Right renal cortex interstitium (tissue), 3 donors: ENCODE measurements around the gene RNASEH1. TPM values are rescaled to one million over a fixed set of nuclear protein-coding genes. Genes with fewer than 3 reads are reported as not detected.
"Not testable (repeated sequence)": the region's sequence is repeated elsewhere in the genome, so short reads cannot be mapped to it uniquely, and the experiment has no call there.

Experiments used
- DNase-seq, 3 donors: peaks; one replicate each; pipeline ENCODE4 v3.0.0-alpha.2; 2013; ENCODE audit warnings: low read depth in 3 of 3, low spot score in 2 of 3
- polyA plus RNA-seq, 3 donors: library from polyadenylated mRNA; unstranded; fragments of 120-200 nt; gene quantifications; one replicate each; pipeline ENCODE4 v1.2.1, GENCODE V29; 2013; ENCODE audit not compliant: insufficient read length in 3 of 3

Gene RNASEH1
- polyA plus RNA-seq, 3 donors = 17.2 to 17.8 (median 17.5) TPM

DNA sequence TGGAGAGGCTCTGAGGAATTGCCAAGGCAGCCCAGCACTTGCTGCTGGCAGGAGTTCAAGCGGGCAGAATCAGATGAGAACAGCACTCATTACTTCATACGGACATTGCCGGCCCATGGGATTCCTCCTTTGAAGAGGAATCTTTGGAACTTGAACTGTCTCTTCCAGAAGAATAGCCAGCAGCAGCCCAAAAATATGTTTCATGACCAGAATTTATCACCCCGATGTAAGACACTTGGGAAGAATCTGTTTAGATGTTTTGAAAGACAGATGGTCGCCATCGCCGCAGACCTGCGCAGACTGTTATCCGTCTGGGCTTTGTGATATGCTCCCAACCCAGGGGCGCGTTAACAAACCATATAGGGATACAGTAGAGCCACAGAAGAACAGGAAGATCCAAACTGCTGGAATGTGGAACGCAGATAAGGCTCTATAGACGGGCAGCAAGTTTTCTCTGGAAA is 35.1 kb downstream of the RNASEH1 start:
- no peak for DNase-seq

DNA sequence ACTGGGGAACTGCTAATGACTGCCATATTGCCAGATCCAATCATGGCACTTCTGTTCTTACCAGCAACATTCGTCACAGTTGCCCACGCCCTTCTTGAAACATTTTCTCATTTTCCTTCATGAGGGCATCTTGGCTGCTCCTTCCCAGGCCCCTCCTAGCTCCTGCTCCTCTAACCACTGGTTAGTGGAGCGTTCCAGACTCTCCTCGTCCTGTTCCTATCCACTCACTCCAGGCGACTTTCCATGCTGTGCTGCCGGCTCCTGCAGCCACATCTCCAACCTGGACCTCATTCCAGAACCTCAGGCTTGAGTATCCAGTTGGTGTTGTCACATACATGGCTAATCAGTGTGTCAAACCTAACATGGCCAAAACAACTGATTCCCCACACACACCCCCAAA is 37.5 kb downstream of the RNASEH1 start:
- DNase-seq = no peak

DNA sequence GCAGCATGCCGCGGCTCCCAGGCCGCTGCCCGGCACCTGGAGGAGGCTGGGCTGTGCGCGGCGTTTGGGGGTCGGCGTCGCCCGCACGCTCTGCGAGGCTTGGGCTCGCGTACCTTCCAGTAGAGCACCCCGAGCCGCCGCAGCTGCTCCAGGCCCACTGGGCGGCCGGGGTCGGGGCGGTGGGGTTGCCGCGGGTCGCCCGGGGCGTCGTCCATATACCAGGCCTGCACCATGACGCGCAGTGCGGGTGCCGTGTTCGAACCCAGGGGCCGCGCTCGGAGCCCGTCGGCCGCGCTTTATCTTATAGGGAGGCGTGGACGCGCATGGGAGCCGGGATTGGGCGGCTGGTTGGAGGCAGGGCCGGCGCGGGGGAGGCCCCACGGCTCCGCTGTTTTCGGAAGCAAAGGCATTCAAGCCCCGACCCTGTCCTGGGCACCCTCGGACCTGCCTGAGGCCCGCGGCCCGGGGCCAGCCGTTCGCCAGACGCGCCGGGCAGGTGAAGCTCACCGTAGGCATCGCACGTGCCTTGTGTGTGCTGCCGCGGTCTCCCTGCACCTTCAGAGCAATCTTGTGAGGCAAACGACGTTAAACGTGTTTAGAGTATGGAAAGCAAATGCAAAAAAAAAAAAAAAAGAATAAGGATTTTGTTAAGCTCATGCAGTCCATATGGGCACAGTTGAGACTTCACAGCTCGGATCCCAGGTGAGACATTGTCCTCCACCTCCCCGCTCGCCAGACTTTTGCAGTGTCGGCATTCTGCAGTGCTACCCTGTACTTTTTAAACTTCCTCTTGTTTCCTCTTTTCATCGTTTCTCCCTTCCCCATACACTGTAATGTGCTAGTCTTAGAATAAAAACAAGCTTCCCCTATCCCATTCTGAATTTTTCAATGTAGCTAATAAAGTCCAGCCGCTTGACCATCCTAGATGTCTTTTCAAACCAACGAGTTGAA is 38.6 kb downstream of the RNASEH1 start, which contains the start of gene ADI1:
ADI1 (minus strand) TSS at position 277 of the 951 bp plus-strand sequence; CDS start at position 233, 44 bp downstream.
- peak; percentile 10 to 58 (median 55) for DNase-seq

DNA sequence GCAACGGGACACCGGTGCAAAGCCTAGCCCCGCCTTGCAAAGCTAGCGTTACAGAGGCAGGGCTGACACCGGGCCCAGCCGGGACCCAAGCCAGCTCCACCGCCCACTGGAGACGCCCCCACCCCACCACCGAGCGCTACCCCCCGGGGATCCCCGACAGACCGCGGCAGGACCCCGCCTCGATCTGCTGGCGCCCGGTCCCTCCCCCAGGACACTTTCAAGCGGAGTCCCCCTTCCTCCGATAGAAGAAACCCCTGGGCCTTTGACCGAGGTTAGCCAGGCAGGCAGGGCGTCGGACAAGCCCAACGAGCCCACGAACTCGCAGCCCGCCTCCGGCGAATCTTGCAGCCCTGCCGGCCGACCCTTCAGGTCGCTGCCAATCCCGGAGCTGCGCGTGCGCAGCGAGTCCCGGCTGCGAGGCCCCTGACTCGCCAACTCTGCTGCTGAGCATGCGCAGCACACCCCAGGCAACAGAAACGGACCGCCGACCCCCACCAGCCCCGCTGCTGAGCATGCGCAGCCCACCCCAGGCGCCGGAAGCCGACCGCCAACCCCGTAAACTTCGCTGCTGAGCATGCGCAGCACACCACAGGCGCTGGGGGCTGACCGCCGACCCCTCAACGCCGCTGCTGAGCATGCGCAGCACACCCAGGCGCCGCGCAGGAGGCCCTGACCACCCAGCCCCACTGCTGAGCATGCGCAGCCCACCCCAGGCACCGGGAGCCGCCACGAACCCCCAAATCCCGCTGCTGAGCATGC is 39.5 kb downstream of the RNASEH1 start:
- peak; percentile 97 to 98 (median 97) for DNase-seq

DNA sequence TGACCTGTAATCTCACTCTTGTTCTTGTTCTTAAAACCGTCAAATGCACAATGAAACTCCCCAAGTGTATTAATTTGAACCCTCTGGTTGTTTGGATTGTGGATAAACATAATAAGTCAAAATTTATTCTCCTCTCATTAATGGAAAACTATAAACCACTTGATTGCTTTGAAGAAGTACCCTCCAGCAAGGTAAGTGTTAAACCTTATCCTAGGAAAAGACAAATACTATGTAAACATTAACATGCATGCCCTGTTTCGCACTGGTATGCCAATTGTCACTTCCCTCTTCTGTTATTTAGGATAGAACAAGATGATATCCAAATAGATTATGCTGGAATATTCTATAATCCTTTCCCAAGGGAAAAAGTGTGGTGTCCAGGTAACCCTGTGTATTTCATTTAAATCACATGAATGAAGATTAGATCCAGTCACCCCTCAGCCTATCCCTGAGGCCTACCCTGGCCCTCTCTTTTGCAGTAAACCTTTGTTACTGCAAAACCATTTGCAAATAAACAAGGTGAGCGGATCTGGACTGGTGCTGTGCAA is 40.1 kb downstream of the RNASEH1 start:
- DNase-seq = peak in 1 of 3 donors; percentile 23

DNA sequence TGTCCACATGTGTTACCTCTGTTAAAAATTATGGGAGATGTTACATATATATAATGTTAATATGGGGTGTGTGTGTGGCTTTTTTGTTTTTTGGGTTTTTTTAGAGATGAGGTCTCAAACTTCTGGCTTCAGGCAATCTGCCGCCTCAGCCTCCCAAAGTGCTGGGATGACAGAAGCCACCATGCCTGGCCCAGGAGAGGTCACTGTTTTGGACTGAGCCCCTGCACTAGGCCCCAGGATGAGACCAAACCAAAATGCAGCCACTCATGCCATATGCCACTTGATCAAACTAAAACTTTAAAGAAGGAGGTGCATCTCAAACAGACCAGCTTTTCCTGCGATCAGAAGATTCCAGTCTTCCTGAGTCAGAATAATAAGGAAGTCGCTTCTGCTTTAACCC is 41.3 kb downstream of the RNASEH1 start:
- DNase-seq = no peak

DNA sequence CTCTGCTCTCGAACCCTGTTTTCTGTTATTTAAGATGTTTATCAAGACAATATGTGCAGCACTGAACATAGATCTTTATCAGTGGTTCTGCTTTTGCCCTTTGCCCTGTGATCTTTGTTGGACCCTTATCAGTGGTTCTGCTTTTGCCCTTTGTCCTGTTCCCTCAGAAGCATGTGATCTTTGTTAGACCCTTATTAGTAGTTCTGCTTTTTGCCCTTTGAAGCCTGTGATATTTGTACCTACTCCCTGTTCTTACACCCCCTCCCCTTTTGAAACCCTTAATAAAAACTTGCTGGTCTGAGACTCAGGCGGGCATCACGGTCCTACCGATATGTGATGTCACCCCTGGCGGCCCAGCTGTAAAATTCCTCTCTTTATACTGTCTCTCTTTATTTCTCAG is 42.7 kb downstream of the RNASEH1 start:
- not testable (repeated sequence) for DNase-seq

DNA sequence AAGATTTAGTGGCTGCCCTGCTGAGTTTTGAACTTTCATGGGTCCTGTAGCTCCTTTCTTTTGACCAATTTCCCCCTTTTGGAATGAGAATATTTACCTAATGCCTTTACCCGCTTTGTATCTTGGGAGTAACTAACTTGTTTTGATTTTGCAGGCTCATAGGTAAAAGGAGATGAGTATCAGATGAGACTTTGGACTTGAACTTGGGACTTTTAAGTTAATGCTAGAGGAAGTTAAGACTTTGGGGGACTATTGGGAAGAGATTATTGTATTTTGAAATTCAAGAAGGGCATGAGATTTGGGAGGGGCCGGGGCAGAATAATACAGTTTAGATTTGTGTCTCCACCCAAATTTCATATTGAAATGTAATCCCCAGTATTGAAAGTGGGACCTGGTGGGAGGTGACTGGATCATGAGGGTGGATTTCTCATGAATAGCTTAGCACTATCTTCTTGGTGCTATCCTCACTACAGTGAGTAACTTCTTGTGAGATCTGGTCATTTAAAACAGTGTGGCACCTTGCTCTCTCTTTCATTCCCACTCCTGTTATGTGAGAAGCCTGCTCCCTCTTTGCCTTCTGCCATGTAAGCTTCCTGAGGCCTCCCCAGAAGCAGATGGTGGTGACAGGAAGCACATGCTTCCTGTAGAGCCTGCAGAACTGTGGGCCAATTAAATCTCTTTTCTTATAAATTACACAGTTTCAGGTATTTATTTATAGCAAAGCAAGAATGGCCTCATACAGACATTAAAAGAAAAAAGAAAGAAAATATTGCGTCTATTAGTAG is 44.9 kb downstream of the RNASEH1 start:
- DNase-seq = no peak

DNA sequence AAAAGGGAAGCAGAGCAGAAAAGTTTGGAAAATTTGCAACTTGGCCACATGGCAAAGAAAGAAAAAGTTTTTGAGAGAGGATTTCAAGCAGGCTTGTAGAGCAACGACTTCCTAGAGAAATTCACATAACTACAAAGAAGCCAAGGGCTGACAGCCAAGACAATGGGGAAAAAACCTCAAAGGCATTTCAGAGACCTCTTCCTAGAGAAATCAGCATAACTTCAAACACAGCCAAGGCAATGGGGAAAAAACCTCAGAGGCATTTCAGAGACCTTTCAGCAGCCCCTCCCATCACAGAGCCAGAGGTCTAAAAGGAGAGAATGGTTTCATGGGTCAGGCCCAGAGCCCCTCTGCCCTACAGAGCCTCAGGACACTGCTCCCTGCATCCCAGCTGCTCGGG is 46.0 kb downstream of the RNASEH1 start:
- no peak for DNase-seq

DNA sequence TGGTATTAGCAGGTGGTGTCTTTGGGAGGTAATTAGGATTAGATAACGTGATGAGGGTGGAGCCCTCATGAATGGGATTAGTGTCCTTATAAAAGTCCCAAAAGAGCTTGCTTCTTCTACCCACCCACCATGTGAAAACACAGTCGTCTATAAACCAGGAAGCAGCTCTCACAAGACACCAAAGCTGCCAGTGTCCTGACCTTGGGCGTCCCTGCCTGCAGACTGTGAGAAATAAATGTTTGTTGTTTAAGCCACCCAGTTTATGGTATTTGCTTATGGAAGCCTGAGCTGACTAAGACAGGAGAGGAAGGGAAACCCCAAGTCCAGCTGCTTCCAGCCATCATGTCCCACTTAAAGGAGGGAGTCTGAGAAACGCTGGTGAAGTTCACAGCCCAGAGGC is 52.4 kb downstream of the RNASEH1 start:
- DNase-seq = no peak

DNA sequence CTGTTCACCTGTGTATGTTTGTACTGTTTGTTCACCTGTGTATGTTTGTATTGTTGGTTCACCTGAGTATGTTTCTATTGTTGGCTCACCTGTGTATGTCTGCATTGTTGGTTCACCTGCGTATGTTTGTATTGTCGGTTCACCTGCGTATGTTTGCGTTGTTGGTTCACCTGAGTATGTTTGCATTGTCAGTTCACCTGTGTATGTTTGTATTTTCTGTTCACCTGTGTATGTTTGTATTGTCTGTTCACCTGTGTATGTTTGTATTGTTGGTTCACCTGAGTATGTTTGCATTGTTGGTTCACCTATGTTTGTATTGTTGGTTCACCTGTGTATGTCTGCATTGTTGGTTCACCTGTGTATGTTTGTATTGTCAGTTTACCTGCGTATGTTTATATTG is 53.4 kb downstream of the RNASEH1 start:
- DNase-seq = no peak

DNA sequence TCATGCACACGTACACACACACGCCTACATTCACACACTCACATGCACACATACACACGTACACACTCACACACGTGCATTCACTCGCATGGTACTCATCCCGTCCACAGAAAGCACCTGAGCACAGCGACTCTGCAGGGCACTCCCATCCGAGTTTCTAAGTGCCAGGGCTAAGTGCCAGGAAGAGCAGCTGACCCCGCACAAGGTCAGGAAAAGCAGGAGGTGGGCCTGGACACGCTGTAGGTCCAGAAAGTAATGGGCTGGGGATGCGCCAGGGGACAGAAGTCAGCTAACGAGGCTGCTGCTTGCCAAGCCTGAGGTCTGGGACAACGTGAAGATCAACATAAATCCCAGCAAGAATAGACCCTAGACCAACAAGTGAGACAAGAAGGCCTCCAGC is 54.6 kb downstream of the RNASEH1 start:
- no peak for DNase-seq

DNA sequence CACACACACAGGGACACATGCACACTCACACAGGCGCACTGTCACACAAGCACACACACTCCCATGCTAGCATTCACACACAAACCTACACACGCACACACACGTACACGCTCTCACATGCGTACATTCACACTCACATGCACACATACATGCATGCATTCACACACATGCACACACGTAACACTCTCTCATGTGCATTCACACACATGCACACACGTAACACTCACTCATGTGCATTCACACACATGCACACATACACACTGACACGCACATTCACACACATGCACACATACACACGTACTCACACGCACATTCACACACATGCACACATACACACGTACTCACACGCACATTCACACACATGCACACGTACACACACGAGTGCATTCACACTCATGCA is 55.1 kb downstream of the RNASEH1 start:
- no peak for DNase-seq

DNA sequence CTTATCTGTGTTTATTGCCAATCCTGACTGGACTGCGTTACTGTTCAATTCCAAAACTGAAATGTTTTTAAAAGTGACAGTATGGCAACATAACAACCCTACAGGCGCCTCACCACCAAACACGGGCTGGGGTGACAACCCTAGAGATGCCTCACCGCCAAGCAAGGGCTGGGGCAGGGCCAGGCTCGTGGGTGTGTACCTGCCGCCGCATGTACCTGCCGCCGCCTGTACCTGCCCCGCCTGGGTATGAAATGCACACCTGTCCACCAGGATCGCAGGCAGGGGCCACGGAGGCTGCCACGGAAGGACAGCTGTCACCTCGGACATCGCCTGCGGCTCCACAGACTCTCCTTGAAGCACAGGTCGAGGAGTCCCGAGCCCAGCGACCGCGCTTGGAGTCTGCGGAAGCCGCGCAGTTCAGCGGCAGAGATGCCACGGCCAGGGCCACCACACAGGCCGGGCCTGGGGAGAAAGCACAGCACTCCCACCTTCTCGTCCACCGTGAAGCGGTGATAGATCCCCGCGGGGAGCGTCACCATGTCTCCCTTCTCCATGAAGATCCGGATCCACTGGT is 57.7 kb downstream of the RNASEH1 start:
- DNase-seq = no peak

DNA sequence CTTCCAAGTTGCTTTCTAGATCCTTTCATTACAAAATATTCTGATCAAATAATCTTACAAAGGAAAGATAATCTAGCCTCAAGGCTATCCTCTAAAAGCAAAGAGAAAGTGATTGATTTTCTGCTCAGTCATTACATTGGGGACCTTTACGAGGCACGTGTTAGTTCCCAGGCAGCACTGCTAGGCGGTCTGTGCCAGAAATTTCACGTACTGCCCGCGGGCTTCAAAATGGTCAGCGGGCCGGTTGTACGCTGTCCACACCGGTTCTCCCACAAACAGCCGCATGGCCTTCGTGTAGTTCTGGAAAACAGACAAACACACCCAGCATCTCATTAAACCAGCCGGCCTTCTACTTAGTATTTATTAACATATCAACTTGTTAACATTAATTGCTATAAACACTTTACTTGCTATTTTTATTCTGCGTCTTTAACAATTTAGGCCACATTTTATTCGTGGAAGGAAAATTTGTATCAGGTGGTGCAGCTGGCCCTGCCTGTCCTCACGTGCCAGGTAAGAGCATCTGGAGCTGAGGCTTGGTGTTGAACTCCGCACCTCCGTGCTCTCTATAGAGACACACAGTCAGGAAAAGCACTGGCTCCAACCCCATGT is 59.2 kb downstream of the RNASEH1 start:
- no peak for DNase-seq

DNA sequence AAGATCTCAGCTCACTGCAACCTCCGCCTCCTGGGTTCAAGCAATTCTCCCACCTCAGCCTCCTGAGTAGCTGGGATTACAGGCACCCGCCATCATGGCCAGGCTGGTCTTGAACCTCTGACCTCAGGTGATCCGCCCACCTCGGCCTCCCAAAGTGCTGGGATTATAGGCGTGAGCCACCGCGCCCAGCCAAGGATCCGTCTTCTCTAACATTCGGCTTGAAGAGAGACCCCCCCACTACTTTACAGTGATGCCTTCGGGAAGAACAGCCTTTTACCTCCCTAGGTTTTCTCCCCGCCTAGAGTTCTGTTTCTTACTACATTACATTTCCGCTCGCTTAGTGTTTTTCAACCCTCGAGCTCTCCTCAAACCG is 61.4 kb downstream of the RNASEH1 start:
- not testable (repeated sequence) for DNase-seq
